Sigmoid colon (tissue), 4 donors: Measurements from ENCODE around the gene KLF11.

Source experiments
- EP300 ChIP-seq, 4 donors: sonication (generic); formaldehyde crosslinking; IDR thresholded peaks; one replicate each; pipeline ENCODE4 v1.6.1; 2017; ENCODE audit warnings: antibody characterized with exemption in 4 of 4
- TF ChIP-seq, protein P1 (sequence below), 4 experiments: fragments of 450-650 bp in 3 of 4; fragments of 200-600 bp in 1 of 4; IDR thresholded peaks; one replicate each; pipeline ENCODE4 v1.5.1; 2016 to 2019; ENCODE audit warnings: antibody characterized with exemption in 4 of 4, mild to moderate bottlenecking in 3 of 4, moderate library complexity in 2 of 4

DNA sequence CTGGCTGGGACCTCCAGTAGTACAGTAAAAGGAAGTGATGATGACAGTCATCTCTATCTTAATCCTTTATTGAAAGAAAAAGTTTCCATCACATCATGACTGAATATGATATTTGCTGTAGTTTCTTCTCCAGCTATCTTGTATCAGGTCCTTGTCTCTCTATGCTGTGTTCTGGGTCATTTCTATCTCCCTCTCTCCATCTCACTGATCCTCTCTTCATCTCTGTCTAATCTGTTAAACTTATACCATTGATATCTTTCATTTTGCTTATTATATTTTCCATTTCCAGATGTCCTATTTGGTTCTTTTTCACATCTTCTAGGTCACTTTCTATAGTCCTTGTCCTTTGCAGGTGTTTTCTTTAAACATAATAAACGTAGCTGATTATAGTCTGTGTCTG, 24.5 kb downstream of the KLF11 start:
- no peak for TF ChIP-seq EP300 (IDR thresholded peaks at IDR 0.05)
- TF ChIP-seq, protein P1, sequence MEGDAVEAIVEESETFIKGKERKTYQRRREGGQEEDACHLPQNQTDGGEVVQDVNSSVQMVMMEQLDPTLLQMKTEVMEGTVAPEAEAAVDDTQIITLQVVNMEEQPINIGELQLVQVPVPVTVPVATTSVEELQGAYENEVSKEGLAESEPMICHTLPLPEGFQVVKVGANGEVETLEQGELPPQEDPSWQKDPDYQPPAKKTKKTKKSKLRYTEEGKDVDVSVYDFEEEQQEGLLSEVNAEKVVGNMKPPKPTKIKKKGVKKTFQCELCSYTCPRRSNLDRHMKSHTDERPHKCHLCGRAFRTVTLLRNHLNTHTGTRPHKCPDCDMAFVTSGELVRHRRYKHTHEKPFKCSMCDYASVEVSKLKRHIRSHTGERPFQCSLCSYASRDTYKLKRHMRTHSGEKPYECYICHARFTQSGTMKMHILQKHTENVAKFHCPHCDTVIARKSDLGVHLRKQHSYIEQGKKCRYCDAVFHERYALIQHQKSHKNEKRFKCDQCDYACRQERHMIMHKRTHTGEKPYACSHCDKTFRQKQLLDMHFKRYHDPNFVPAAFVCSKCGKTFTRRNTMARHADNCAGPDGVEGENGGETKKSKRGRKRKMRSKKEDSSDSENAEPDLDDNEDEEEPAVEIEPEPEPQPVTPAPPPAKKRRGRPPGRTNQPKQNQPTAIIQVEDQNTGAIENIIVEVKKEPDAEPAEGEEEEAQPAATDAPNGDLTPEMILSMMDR (IDR thresholded peaks at IDR 0.05), result no peak
